GM19455 (cell line): ENCODE data around the gene UBTD1.
"Not testable (repeated sequence)": the region's sequence is repeated elsewhere in the genome, so short reads cannot be mapped to it uniquely, and the experiment has no call there.

Source experiments
- ATAC-seq: cut with Tn5 transposase; IDR thresholded peaks from one replicate; pipeline ENCODE4 v1.9.1; 2021; ENCODE audit not compliant: unreplicated experiment

The UBTD1 gene

GRCh38 chr10:97561386-97562077 is 62.8 kb downstream of the UBTD1 start:
- not testable (repeated sequence) for ATAC-seq

GRCh38 chr10:97562329-97562728 is 63.6 kb downstream of the UBTD1 start:
- not testable (repeated sequence) for ATAC-seq

- no peak for ATAC-seq
These were observed 64.6 kb downstream of the UBTD1 start for GRCh38 chr10:97563337-97563736.

GRCh38 chr10:97564776-97565175 is 66.1 kb downstream of the UBTD1 start:
- no peak for ATAC-seq

DNA sequence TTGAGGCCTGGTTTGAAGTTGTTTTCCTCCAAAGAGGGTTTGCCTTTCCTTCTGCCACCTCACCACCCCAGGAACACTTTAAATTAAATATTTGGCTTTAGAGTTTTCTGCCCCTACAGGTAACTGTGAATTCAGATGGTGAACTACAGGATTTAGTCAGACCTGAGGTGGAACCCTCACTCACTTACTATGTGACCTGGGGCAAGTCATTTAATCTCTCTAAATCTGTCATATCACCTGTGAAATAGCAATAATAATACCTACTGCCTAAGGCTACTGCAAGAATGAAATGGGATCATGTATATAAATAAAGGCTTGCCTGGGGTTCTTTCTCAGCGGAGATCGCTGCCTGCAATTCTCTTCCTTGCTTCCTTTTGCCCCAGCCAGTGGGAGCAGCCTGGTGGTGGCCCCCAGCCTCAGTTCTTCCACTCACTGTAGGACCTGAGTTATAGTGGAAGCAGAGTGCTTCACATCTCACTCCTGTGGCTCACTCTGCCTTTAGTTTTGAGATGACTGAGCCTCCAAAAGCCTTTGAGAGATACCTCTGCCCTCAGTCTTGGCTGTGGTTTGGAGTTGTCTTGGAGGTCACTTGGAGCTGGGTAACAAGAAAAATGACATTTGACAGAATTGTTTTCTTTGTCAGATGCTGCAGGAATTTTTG is 67.7 kb downstream of the UBTD1 start:
- ATAC-seq, result no peak

GRCh38 chr10:97567891-97568290 is 69.2 kb downstream of the UBTD1 start:
- no peak for ATAC-seq

GRCh38 chr10:97570146-97570788 is 71.5 kb downstream of the UBTD1 start:
- ATAC-seq, result no peak

DNA sequence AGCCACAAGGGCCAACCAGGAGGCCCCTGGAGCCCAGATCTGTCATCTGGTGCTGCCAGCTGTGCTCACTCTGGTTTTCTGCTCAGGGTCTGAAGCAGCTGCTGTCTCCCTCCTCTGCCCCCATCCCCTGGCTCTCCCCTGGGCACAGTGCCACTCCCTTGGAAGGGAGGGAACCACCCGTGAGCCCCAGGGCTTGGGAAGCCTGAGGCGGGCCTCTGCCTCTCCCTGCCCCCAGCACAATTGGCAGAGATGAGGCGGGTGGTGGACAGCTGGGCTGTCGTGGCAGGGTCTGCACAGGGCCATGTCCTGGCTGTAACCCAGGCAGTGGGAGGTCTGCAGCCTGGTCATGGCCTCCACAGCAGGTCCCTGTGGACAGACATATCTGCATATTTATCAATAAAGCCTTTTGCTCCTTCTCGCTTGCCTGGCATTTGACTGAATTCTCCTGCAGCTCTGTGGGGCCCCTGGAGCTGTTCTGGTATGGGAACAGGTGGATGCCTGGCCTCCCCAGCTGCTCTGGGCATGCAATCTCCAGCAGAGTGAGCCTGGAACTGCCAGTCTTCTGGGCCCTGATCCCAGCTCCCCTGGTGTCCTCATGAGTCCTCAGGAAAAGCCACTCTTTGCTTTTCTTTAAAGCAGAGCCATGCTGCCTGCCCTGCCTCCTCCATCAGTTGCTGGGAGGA is 72.2 kb downstream of the UBTD1 start:
- ATAC-seq, result no peak

- ATAC-seq, result no peak
These were observed 72.9 kb downstream of the UBTD1 start for GRCh38 chr10:97571622-97572021.

DNA sequence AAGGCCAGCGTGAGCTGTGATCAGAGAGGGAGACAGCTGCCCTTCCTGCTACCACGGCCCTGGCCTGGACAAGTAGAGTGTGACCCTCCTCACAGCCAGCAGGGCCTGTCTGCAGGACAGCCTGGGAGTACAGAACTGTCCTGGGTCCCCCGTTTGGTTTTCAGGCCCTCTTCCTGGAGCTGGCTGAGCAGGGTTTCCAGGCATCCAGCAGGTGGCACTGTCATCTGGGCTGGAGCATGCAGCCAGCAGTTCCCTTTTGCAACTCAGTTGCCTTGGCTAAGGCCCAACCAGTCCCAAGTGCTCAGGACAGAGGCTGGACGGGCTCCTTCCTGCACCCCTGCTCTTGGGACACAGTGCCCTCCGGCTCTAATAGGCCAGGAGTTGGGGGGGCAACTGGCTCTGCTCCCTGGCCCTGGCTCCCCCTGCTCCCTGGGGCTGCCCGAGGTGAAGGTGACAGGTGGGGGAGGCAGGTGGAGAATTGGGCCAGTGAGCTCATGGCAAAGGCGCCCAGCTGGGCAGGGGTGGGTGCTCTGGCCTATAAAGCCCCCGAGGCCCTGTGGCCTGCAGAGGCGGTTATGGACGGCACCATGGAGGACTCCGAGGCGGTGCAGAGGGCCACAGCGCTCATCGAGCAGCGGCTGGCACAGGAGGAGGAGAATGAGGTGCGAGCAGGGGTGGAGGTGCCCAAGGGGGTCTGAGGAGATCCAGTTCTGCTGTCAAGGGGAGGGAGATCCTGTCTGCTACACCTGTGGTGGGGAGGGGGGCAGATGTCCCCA is 73.7 kb downstream of the UBTD1 start, which contains the start of gene ANKRD2:
Gene ANKRD2 (plus strand): TSS at position 566 of the 776 bp plus-strand sequence. CDS start 10 bp downstream, at position 576.
- ATAC-seq, result no peak

GRCh38 chr10:97573021-97573420 is 74.3 kb downstream of the UBTD1 start:
- ATAC-seq, result no peak

DNA sequence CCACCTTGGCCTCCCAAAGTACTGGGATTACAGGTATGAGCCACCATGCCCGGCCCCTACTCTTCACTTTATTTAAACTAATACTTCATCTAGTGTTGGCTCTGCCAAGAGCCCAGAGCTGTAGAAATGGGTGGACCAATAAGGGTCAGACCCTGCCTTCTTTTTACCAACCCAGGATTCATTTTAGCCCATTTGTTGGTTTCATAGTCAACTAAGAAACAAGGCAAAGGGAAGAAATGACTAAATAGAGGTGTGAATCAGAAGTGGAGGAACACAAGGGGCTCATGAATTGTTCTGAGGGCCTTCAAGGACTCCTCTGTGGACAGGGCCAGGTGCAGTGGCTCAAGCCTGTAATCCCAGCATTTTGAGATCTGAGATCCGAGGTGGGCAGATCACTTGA is 74.9 kb downstream of the UBTD1 start:
- no peak for ATAC-seq

- no peak for ATAC-seq
These were observed 75.8 kb downstream of the UBTD1 start for GRCh38 chr10:97574374-97575126.

DNA sequence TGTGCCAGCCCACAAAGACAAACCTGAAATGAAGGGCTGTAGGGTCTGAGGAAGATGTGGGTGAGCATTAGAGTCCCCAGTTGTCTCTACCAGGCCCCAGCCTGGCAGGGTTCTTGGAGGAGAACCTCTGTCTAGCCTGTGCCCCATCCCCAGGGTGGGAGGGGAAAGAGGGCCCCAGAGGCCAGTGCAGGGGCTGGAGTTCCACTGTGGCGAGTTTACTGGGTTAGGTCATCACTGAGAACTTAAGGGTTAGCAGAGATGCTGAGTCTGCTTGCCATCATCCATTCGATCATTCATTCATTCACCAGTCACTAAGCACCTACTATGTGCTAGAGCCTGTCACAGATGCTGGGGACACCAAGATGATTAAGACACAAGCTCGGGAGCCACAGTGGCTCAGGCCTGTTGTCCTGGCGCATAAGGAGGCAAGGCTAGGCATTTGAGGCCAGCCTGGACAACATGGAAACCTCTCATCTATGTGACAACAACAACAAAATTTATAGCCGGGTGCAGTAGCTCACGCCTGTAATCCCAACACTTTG is 76.5 kb downstream of the UBTD1 start:
- ATAC-seq, result no peak

DNA sequence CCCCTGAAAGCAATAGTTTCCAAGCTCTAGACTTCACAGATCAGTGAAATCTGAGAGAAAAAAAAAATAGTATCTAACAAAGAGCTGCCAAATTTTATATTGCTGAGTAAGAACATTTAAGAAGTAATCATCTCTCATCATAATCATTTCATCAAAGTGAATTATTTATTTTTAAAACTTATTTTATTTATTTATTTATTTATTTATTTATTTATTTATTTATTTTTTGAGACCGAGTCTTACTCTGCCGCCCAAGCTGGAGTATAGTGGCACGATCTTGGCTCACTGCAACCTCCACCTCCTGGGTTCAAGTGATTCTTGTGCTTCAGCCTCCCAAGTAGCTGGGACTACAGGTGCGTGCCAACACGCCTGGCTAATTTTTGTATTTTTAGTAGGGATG is 77.8 kb downstream of the UBTD1 start:
- not testable (repeated sequence) for ATAC-seq

DNA sequence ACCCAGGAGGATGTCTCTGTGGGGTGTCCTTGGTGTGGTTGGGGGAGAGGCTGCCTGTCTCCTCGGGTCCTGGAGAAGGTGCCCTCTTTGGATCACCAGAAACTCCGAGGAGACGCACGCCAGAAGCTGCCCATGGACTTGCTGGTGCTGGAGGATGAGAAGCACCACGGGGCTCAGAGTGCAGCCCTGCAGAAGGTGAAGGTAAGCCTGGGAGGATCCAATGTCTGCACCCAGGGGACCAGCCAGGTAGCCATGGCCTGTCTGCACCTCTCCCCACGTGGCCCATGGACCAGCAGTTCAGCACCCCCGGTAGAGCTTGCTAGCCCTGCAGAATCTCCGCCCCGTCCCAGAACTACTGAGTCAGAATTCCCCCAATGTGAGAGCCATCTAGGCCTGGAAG is 79.0 kb downstream of the UBTD1 start:
- ATAC-seq, result no peak

GRCh38 chr10:97578171-97578844 is 79.6 kb downstream of the UBTD1 start:
- no peak for ATAC-seq

DNA sequence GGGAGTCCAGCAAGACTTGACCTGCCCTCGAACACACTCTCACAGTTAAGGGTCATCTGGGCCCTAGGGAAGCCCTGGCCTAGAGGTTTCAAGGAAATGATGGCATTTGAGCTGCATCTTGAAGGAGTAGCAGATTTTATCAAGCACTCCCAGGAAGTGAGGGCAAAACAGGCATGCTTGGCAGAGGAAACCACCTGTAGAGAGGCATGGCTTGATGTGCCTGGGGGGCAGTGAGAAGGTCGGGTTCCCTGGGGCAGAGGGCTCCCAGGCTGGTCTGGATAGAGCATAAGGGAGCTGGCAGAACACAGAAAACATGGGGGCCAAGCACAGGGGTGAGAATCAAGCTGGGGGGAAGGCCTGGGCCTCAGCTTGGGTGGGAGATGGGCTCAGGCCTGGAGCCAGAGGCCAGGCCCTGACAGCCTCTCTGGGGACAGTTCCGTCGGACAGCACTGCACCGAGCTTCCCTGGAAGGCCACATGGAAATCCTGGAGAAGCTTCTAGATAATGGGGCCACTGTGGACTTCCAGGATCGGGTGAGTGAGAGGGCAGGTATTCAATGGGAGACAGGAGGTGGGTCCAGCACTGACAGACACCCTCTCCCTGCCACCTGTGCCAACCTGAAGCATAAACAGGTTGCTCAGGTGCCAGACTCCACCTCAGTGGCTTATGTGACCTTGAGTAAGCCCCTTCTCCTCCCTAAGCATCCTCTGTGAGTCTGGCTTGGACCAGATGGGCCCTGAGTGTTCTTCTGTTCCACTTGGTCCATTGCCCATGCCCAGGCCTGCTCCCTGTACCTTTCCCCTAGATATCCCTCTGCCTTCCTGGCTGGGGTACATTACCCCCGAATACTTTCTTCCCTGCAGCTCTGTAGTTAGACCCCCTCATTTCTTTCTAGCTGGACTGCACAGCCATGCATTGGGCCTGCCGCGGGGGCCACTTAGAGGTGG is 82.0 kb downstream of the UBTD1 start:
- ATAC-seq, result no peak
